HepG2 (cell line): ENCODE measurements around the gene UCHL3. TPM values are rescaled to one million over a fixed set of nuclear protein-coding genes. Genes with fewer than 3 reads are reported as not detected.

Experiments
- DPF2 ChIP-seq: sonication (generic); formaldehyde crosslinking; IDR thresholded peaks from 2 replicates; pipeline ENCODE4 v1.4.0; 2020; ENCODE audit warnings: mild to moderate bottlenecking, low read depth, missing genetic modification reagents, borderline replicate concordance
- GATA4 ChIP-seq: sonication (generic); IDR thresholded peaks from 2 replicates; pipeline ENCODE4 v1.6.1; 2016; ENCODE audit warnings: antibody characterized with exemption, low read depth, borderline replicate concordance
- JARID2 ChIP-seq: sonication (generic); formaldehyde crosslinking; IDR thresholded peaks from 2 replicates; pipeline ENCODE4 v1.8.1; 2023; ENCODE audit warnings: missing genetic modification reagents, inconsistent platforms; ENCODE audit not compliant: insufficient replicate concordance
- KIAA2018 ChIP-seq: sonication (generic); formaldehyde crosslinking; IDR thresholded peaks from 2 replicates; pipeline ENCODE4 v1.5.0; 2020; ENCODE audit warnings: mild to moderate bottlenecking, missing genetic modification reagents, borderline replicate concordance
- MED13 ChIP-seq: sonication (generic); formaldehyde crosslinking; IDR thresholded peaks from 2 replicates; pipeline ENCODE4 v1.5.0; 2020; ENCODE audit warnings: missing genetic modification reagents
- NBN ChIP-seq: fragments of 450-650 bp; conservative IDR thresholded peaks from 2 replicates; pipeline ENCODE4 v1.6.1; 2017
- NFATC3 ChIP-seq: sonication (generic); formaldehyde crosslinking; IDR thresholded peaks from 2 replicates; pipeline ENCODE4 v1.5.1; 2020; ENCODE audit warnings: mild to moderate bottlenecking, missing genetic modification reagents
- NFRKB ChIP-seq: fragments of 450-650 bp; IDR thresholded peaks from 2 replicates; pipeline ENCODE4 v1.6.1; 2017
- SALL2 ChIP-seq: sonication (generic); formaldehyde crosslinking; IDR thresholded peaks from 2 replicates; pipeline ENCODE4 v1.8.1; 2023; ENCODE audit warnings: mild to moderate bottlenecking, missing genetic modification reagents, inconsistent platforms
- SP2 ChIP-seq: sonication (generic); formaldehyde crosslinking; IDR thresholded peaks from 2 replicates; pipeline ENCODE4 v1.5.1; 2020; ENCODE audit warnings: mild to moderate bottlenecking, missing genetic modification reagents
- STAT5B ChIP-seq: sonication (generic); formaldehyde crosslinking; IDR thresholded peaks from 2 replicates; pipeline ENCODE4 v1.4.0; 2020; ENCODE audit warnings: missing genetic modification reagents
- TARDBP ChIP-seq: sonication (generic); formaldehyde crosslinking; IDR thresholded peaks from 2 replicates; pipeline ENCODE4 v1.8.0; 2022; ENCODE audit warnings: mild to moderate bottlenecking, missing genetic modification reagents
- ZFY ChIP-seq: sonication (generic); formaldehyde crosslinking; IDR thresholded peaks from 2 replicates; pipeline ENCODE4 v1.4.0; 2020; ENCODE audit warnings: missing genetic modification reagents
- ZKSCAN5 ChIP-seq: sonication (generic); formaldehyde crosslinking; IDR thresholded peaks from 2 replicates; pipeline ENCODE4 v1.5.1; 2020; ENCODE audit warnings: mild to moderate bottlenecking, missing genetic modification reagents
- ZNF841 ChIP-seq: sonication (generic); formaldehyde crosslinking; IDR thresholded peaks from 2 replicates; pipeline ENCODE4 v1.8.1; 2023; ENCODE audit warnings: missing genetic modification reagents, borderline replicate concordance
- polyA plus RNA-seq, 8 experiments: library from polyadenylated mRNA; depleted of rRNA in 3 of 8; stranded (reverse) in 7 of 8; unstranded in 1 of 8; fragments of >200 nt; fragmentation: Illumina TruSeq in 4 of 8; extraction: Trizol in 4 of 8; gene quantifications; 2 replicates each; pipeline versions ENCODE4 v1.2.1 to v1.2.3, GENCODE V29; 2011 to 2016; ENCODE audit warnings: low read depth in 4 of 8, missing spikeins in 1 of 8, mixed read lengths in 1 of 8; ENCODE audit not compliant: insufficient read depth in 1 of 8
- total RNA-seq, 5 experiments: library from RNA; depleted of rRNA; stranded (reverse); fragments of >200 nt; fragmentation: Illumina TruSeq; extraction: Trizol; gene quantifications; 2 replicates each; pipeline ENCODE4 v1.2.3, GENCODE V29; 2016; ENCODE audit warnings: low read depth in 1 of 5
- TF ChIP-seq, protein P1 (sequence below): sonication (generic); formaldehyde crosslinking; conservative IDR thresholded peaks from 2 replicates; pipeline ENCODE4 v1.4.0; 2020; ENCODE audit warnings: mild to moderate bottlenecking, missing genetic modification reagents, moderate library complexity
- TF ChIP-seq, protein P2 (sequence below): sonication (generic); formaldehyde crosslinking; IDR thresholded peaks from 2 replicates; pipeline ENCODE4 v1.8.1; 2023; ENCODE audit warnings: mild to moderate bottlenecking, missing genetic modification reagents

Gene UCHL3
- total and polyA plus RNA-seq, 2 of the 13 experiments (the other 11 are each of a cell fraction or from before 2014, with no cell fraction given): 36.2 to 93.3 TPM

- TF ChIP-seq, protein P1, sequence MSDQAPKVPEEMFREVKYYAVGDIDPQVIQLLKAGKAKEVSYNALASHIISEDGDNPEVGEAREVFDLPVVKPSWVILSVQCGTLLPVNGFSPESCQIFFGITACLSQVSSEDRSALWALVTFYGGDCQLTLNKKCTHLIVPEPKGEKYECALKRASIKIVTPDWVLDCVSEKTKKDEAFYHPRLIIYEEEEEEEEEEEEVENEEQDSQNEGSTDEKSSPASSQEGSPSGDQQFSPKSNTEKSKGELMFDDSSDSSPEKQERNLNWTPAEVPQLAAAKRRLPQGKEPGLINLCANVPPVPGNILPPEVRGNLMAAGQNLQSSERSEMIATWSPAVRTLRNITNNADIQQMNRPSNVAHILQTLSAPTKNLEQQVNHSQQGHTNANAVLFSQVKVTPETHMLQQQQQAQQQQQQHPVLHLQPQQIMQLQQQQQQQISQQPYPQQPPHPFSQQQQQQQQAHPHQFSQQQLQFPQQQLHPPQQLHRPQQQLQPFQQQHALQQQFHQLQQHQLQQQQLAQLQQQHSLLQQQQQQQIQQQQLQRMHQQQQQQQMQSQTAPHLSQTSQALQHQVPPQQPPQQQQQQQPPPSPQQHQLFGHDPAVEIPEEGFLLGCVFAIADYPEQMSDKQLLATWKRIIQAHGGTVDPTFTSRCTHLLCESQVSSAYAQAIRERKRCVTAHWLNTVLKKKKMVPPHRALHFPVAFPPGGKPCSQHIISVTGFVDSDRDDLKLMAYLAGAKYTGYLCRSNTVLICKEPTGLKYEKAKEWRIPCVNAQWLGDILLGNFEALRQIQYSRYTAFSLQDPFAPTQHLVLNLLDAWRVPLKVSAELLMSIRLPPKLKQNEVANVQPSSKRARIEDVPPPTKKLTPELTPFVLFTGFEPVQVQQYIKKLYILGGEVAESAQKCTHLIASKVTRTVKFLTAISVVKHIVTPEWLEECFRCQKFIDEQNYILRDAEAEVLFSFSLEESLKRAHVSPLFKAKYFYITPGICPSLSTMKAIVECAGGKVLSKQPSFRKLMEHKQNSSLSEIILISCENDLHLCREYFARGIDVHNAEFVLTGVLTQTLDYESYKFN (CRISPR knock-in tag): 0 out of 2 replicates have a peak, but pooled peaks have one; percentile 44
- TF ChIP-seq DPF2 (no peak), SALL2 (peak; percentile 46; the same call in 1 of the 2 replicates), ZNF841 (CRISPR knock-in tag) (no peak), KIAA2018 (CRISPR knock-in tag) (0 out of 2 replicates have a peak, but pooled peaks have one; percentile 77), NFATC3 (CRISPR knock-in tag) (0 out of 2 replicates have a peak, but pooled peaks have one; percentile 46), MED13 (0 out of 2 replicates have a peak, but pooled peaks have one; percentile 28), NFRKB (no peak), TARDBP (CRISPR knock-in tag) (peak; percentile 59), GATA4 (peak; percentile 50; the same call in 1 of the 2 replicates), ZKSCAN5 (CRISPR knock-in tag) (no peak), STAT5B (CRISPR knock-in tag) (no peak), NBN (no peak), ZFY (CRISPR knock-in tag) (peak; percentile 72; the same call in 1 of the 2 replicates), SP2 (CRISPR knock-in tag) (no peak; the same call in 1 of the 2 replicates), JARID2 (peak; percentile 39)
- TF ChIP-seq, protein P2, sequence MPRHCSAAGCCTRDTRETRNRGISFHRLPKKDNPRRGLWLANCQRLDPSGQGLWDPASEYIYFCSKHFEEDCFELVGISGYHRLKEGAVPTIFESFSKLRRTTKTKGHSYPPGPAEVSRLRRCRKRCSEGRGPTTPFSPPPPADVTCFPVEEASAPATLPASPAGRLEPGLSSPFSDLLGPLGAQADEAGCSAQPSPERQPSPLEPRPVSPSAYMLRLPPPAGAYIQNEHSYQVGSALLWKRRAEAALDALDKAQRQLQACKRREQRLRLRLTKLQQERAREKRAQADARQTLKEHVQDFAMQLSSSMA (CRISPR knock-in tag): no peak
These were observed at the start of gene UCHL3 (continued) for GRCh38 chr13:75549262-75550158.
